Bronchial epithelial cell (primary cell): ENCODE data around the gene TDRD7. TPM values are rescaled to one million over a fixed set of nuclear protein-coding genes. Genes with fewer than 3 reads are reported as not detected.

Experiments used
- DNase-seq: peaks from one replicate; pipeline ENCODE4 v3.0.0-alpha.2; 2010; ENCODE audit warnings: low read depth
- FAIRE-seq: peaks from 2 replicates; lab custom pipeline; 2011; peaks lifted over from hg19 to GRCh38; lab: Jason Lieb, UNC
- H3K27me3 ChIP-seq: 2 replicates; pipeline ENCODE4 v1.5.1; 2011; ENCODE audit warnings: low read length; ENCODE audit not compliant: control insufficient read depth, insufficient read depth
- H3K36me3 ChIP-seq: 2 replicates; pipeline ENCODE4 v1.5.1; 2011; ENCODE audit warnings: low read length; ENCODE audit not compliant: control insufficient read depth, insufficient read depth
- H3K4me3 ChIP-seq: 2 replicates; pipeline ENCODE4 v1.5.1; 2011; ENCODE audit warnings: mild to moderate bottlenecking, low read depth, low read length, control low read depth
- total RNA-seq: library from RNA; depleted of rRNA; stranded (reverse); fragments of >200 nt; gene quantifications from 2 replicates; pipeline ENCODE4 v1.2.1, GENCODE V29; 2014
- TF ChIP-seq, protein P1 (sequence below): IDR thresholded peaks from 2 replicates; pipeline ENCODE4 v1.5.1; 2011; ENCODE audit warnings: mild to moderate bottlenecking, moderate library complexity, low read length, control low read depth, inconsistent platforms; ENCODE audit not compliant: insufficient read depth, severe bottlenecking

The TDRD7 gene
- total RNA-seq, 1 donor from 2014 or later: 1.8 TPM

DNA sequence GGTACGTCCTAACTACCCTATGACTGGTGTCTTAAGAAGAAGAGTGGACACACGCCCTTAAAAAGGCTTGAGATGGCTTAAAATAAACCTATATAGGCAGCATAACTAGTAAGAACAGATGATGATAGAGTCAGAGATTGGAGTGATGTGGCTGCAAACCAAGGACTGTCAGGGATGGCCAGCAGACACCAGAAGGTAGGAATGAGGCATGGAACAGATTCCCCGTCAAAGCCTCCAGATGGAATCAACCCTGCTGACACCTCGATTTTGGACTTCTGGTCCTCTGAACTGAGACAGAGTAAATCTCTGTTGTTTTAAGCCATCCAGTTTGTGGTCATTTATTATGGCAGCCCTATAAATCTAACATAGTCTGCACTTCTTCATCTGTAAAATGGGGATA is 97.0 kb downstream of the TDRD7 start:
- DNase-seq: no peak
- no peak for FAIRE-seq
- no peak overlapping the region for H3K4me3 ChIP-seq
- TF ChIP-seq, protein P1, sequence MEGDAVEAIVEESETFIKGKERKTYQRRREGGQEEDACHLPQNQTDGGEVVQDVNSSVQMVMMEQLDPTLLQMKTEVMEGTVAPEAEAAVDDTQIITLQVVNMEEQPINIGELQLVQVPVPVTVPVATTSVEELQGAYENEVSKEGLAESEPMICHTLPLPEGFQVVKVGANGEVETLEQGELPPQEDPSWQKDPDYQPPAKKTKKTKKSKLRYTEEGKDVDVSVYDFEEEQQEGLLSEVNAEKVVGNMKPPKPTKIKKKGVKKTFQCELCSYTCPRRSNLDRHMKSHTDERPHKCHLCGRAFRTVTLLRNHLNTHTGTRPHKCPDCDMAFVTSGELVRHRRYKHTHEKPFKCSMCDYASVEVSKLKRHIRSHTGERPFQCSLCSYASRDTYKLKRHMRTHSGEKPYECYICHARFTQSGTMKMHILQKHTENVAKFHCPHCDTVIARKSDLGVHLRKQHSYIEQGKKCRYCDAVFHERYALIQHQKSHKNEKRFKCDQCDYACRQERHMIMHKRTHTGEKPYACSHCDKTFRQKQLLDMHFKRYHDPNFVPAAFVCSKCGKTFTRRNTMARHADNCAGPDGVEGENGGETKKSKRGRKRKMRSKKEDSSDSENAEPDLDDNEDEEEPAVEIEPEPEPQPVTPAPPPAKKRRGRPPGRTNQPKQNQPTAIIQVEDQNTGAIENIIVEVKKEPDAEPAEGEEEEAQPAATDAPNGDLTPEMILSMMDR: no peak
- H3K36me3 ChIP-seq: no peaks in the 10 kb centered on the region
- H3K27me3 ChIP-seq: peaks cover 18% of the 10 kb centered on the region

- FAIRE-seq (no peak), DNase-seq (peak; percentile 64)
- Histone ChIP-seq H3K4me3 (no peak overlapping the region), H3K27me3 (no peaks in the 10 kb centered on the region), H3K36me3 (no peaks in the 10 kb centered on the region)
- TF ChIP-seq, protein P1: no peak
Observed at GRCh38 chr9:97510797-97511654, 99.1 kb downstream of the TDRD7 start.

GRCh38 chr9:97511655-97512427 is 99.9 kb downstream of the TDRD7 start:
- TF ChIP-seq, protein P1: no peak
- no peak overlapping the region for H3K4me3 ChIP-seq
- H3K36me3 ChIP-seq: no peaks in the 10 kb centered on the region
- FAIRE-seq (no peak), DNase-seq (peak; percentile 22)
- no peaks in the 10 kb centered on the region for H3K27me3 ChIP-seq

DNA sequence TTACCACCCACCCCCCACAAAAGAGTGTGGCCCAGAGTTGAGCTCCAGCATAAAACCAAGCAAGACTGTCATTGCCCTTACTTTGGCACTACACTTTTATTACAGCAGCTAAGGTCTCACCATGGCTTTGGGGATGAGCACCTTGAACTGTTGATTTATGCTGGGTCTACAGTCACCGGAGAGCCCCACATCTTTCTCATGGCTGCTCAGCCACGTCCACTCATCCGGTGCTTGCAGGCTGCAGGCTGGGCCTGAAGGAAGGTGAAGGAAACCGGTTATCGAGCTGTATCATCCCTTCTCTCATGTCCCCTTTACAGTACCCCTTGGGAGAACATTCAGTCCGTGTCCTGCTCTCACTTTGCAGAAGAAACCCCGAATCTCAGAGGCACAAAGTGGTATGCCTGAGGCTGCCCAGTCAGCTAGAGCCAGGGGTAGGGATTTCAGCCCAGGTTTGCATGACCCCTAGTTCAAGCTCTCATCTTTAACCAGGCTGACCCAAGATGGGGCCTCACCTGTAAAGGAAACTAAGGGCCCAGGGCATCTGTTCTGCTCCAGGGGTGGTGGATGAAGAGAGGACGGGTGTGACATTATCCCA is 101.2 kb downstream of the TDRD7 start:
- FAIRE-seq: no peak
- TF ChIP-seq, protein P1: no peak
- Histone ChIP-seq H3K27me3 (no peaks in the 10 kb centered on the region), H3K36me3 (no peaks in the 10 kb centered on the region), H3K4me3 (no peak overlapping the region)
- DNase-seq: no peak

GRCh38 chr9:97514531-97514930 is 102.6 kb downstream of the TDRD7 start:
- Histone ChIP-seq H3K4me3 (no peak overlapping the region), H3K36me3 (no peaks in the 10 kb centered on the region), H3K27me3 (no peaks in the 10 kb centered on the region)
- TF ChIP-seq, protein P1: no peak
- DNase-seq (no peak), FAIRE-seq (no peak)
